MCF 10A (cell line): ENCODE data around the gene ETV5. TPM values are rescaled to one million over a fixed set of nuclear protein-coding genes. Genes with fewer than 3 reads are reported as not detected.

Experiments used
- BruUV-seq: library from RNA; stranded (reverse); fragments of 400-500 nt; replicated peaks from 2 replicates; lab custom pipeline; 2021; lab: Mats Ljungman, UMichigan
- CTCF ChIA-PET: fragments of 300-600 bp; sonication (Branson Sonifier 250); formaldehyde crosslinking; extraction: SDS; loops from one replicate; lab custom pipeline; 2021; ENCODE audit warnings: antibody characterized with exemption, inconsistent platforms; lab: Yijun Ruan, JAX
- POLR2A ChIA-PET: fragments of 300-600, 350-650 bp; sonication (Branson Sonifier 250); formaldehyde crosslinking; extraction: SDS; loops from one replicate; lab custom pipeline; 2020; ENCODE audit warnings: antibody characterized with exemption, inconsistent platforms; lab: Yijun Ruan, JAX
- DNase-seq: peaks from one replicate; pipeline ENCODE4 v3.0.0-alpha.2; 2018; ENCODE audit not compliant: unreplicated experiment
- H3K27ac Mint-ChIP-seq: one replicate; pipeline ENCODE4 v1.8.0; 2022; ENCODE audit warnings: mild to moderate bottlenecking, low read depth, mixed read lengths; ENCODE audit not compliant: unreplicated experiment
- H3K27me3 Mint-ChIP-seq: one replicate; pipeline ENCODE4 v1.8.0; 2022; ENCODE audit warnings: mixed read lengths; ENCODE audit not compliant: insufficient read depth, unreplicated experiment
- H3K36me3 Mint-ChIP-seq: one replicate; pipeline ENCODE4 v1.8.0; 2022; ENCODE audit warnings: mild to moderate bottlenecking, moderate library complexity, mixed read lengths; ENCODE audit not compliant: insufficient read depth, unreplicated experiment
- H3K4me1 Mint-ChIP-seq: one replicate; pipeline ENCODE4 v1.8.0; 2022; ENCODE audit warnings: mixed read lengths; ENCODE audit not compliant: insufficient read depth, unreplicated experiment
- H3K4me3 Mint-ChIP-seq: one replicate; pipeline ENCODE4 v1.8.0; 2022; ENCODE audit warnings: mild to moderate bottlenecking, moderate library complexity, mixed read lengths; ENCODE audit not compliant: unreplicated experiment
- H3K9me3 Mint-ChIP-seq: one replicate; pipeline ENCODE4 v1.8.0; 2022; ENCODE audit warnings: mixed read lengths; ENCODE audit not compliant: unreplicated experiment
- intact Hi-C: fragments of 100-400 bp; cut with micrococcal nuclease; formaldehyde crosslinking; loops from 2 replicates; pipeline ENCODE4 v1.14.1; 2022
- total RNA-seq: library from RNA; stranded (reverse); gene quantifications from 2 replicates; pipeline ENCODE4 v1.2.3, GENCODE V29; 2022
- TF ChIP-seq, protein P1 (sequence below): fragments of 200-600 bp; IDR thresholded peaks from one replicate; pipeline ENCODE4 v1.8.0; 2022; ENCODE audit warnings: antibody characterized with exemption, mild to moderate bottlenecking; ENCODE audit not compliant: unreplicated experiment

ETV5 gene
- total RNA-seq, 1 experiment from 2014 or later, result 93.0 TPM

DNA sequence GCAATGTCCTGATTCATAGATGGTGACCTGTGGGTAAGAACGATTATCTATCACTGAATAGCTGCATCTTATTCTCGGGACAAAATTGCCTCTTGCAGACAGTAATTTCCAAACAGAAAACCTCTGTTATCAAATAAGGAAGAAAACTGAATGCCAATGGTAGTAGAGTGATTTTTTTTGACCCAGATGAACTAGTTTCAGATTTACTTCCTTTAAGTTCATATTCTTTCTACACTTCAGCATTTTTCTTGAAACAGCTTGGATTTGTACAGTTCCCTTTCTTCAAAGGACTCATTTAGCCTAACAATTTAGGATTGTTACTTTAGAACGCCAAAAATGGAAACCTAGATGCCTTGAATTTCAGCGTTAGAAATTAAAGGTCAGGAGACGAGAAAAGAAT lies 14.6 kb downstream of the ETV5 start:
- Mint-ChIP-seq H3K27me3 (no peaks in the 10 kb centered on the region), H3K4me1 (peaks cover 30% of the 10 kb centered on the region), H3K9me3 (no peaks in the 10 kb centered on the region), H3K36me3 (peaks cover 25% of the 10 kb centered on the region), H3K27ac (no peak overlapping the region), H3K4me3 (no peak overlapping the region)
- CTCF ChIA-PET, result no interaction called here
- intact Hi-C loops, result no loop called here
- no TSS peak for BruUV-seq
- POLR2A ChIA-PET, result no interaction called here
- TF ChIP-seq, protein P1, sequence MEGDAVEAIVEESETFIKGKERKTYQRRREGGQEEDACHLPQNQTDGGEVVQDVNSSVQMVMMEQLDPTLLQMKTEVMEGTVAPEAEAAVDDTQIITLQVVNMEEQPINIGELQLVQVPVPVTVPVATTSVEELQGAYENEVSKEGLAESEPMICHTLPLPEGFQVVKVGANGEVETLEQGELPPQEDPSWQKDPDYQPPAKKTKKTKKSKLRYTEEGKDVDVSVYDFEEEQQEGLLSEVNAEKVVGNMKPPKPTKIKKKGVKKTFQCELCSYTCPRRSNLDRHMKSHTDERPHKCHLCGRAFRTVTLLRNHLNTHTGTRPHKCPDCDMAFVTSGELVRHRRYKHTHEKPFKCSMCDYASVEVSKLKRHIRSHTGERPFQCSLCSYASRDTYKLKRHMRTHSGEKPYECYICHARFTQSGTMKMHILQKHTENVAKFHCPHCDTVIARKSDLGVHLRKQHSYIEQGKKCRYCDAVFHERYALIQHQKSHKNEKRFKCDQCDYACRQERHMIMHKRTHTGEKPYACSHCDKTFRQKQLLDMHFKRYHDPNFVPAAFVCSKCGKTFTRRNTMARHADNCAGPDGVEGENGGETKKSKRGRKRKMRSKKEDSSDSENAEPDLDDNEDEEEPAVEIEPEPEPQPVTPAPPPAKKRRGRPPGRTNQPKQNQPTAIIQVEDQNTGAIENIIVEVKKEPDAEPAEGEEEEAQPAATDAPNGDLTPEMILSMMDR, result no peak
- DNase-seq, result no peak

DNA sequence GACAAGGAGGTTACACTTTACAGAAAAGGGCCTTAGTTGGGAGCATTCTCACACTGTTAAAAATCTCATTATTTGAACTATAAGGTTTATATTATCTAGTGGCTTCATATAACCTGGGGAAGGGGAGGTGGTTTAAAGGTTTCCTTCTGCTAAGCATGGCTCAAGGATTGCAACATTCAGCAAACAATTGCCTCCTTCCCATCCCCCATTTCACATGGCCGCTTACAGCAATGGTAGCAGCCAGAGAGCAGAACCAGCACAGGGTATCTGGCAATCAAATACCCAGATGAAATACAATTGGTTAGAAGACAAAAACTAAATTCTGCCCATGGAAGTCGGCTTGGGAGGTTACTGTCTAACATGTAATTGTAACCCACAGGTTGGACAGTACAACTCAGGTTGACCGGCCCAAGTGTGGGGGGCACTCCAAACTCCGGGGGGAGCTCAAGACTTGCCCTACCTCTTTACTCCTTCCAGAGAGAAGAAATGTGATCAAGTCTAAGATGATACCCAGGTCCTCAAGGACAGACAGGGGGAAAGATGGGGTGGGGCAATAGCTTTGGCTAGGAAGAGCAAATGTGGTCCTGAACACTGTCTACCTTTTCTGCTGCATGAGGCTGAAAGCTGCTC lies 15.5 kb downstream of the ETV5 start:
- Mint-ChIP-seq H3K36me3 (peaks cover 25% of the 10 kb centered on the region), H3K4me1 (peaks cover 21% of the 10 kb centered on the region), H3K4me3 (no peak overlapping the region), H3K9me3 (no peaks in the 10 kb centered on the region), H3K27me3 (no peaks in the 10 kb centered on the region), H3K27ac (no peak overlapping the region)
- ChIA-PET POLR2A (interaction anchor here (1.1 kb wide), 1 partner anchor 29 kb away, joined by 3 read pairs; no protein-coding TSS in a partner anchor), CTCF (interaction anchor here (0.7 kb wide), 1 partner anchor 908 kb away, joined by 4 read pairs; no protein-coding TSS in a partner anchor)
- DNase-seq, result no peak
- intact Hi-C loops, result no loop called here
- no TSS peak for BruUV-seq
- TF ChIP-seq, protein P1, result no peak

DNA sequence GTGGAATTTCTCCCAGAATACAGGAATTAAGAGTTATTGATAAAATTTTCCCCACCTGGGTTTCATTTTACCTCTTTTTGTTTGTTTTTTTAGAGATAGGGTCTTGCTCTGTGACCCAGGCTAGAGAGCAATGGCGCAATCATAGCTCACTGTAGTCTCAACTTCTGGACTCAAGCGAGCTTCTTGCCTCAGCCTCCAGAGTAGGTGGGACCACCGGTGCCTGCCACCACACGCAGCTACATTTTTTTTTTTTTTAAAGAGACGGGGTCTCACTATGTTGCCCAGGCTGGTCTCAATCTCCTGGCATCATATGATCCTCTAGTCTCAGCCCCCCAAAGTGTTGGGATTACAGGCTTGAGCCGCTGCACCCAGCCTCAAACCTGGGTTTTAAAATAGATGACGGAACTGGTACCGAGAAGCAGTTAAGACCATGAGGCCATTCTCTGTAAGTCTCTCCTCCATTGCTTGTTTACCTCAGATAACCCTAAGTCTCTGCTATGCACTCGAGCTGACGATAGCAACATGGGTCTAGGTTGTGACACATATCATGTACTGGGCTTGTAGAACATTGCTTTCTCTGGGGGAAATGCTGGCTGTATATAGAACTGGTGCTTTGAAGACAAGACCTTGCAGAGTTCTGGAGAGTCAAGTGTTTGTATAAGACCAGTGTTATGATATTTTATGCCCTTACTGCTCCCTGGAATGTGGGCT lies 16.4 kb downstream of the ETV5 start:
- H3K27me3 Mint-ChIP-seq, result no peaks in the 10 kb centered on the region
- DNase-seq, result no peak
- H3K4me3 Mint-ChIP-seq, result no peak overlapping the region
- ChIA-PET POLR2A (interaction anchor here (1.1 to 1.6 kb wide), 3 partner anchors 15 to 30 kb away, joined by 3 read pairs; no protein-coding TSS in a partner anchor), CTCF (interaction anchor here (0.7 kb wide), 1 partner anchor 909 kb away, joined by 4 read pairs; no protein-coding TSS in a partner anchor)
- no peaks in the 10 kb centered on the region for H3K9me3 Mint-ChIP-seq
- peaks cover 32% of the 10 kb centered on the region for H3K36me3 Mint-ChIP-seq
- no peak overlapping the region for H3K27ac Mint-ChIP-seq
- BruUV-seq, result no TSS peak
- peaks cover 14% of the 10 kb centered on the region for H3K4me1 Mint-ChIP-seq
- intact Hi-C loops, result no loop called here
- TF ChIP-seq, protein P1, result no peak

DNA sequence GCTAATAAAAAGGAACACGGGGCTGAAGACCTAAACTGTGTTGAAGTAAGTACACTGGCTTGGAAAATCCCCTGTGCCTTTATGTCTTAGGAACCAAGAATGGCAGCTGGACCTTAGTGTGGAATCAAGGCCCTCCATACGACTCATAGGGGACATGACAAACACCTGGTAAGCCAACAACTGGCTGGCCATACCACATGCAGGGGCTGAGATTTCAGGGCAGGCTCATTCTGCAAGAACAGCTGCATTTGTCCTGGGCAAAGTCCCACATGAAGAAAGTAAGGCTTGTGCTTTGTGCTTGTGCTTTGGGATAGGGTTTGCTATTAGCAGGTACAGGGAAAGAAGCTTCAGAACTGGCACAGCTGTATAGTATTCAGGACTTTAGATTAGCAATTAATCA lies 18.0 kb downstream of the ETV5 start:
- Mint-ChIP-seq H3K4me1 (peaks cover 6% of the 10 kb centered on the region), H3K4me3 (no peak overlapping the region), H3K9me3 (no peaks in the 10 kb centered on the region), H3K36me3 (peaks cover 45% of the 10 kb centered on the region), H3K27ac (no peak overlapping the region), H3K27me3 (no peaks in the 10 kb centered on the region)
- TF ChIP-seq, protein P1, result no peak
- no peak for DNase-seq
- BruUV-seq, result no TSS peak
- intact Hi-C loops, result no loop called here
- POLR2A ChIA-PET, result interaction anchor here (0.8 to 1.4 kb wide), 4 partner anchors 8 to 71 kb away, joined by 3 to 4 read pairs (median 4); no protein-coding TSS in a partner anchor
- CTCF ChIA-PET, result no interaction called here
